HG02852 (cell line): ENCODE measurements around the gene GTF3C1.
"Not testable (repeated sequence)": the region's sequence is repeated elsewhere in the genome, so short reads cannot be mapped to it uniquely, and the experiment has no call there.

ENCODE experiments used
- ATAC-seq: cut with Tn5 transposase; IDR thresholded peaks from one replicate; pipeline ENCODE4 v1.9.1; 2021; ENCODE audit warnings: mild to moderate bottlenecking, moderate library complexity; ENCODE audit not compliant: unreplicated experiment

GTF3C1 gene

GRCh38 chr16:27468941-27469531, 80.7 kb downstream of the GTF3C1 start:
- no peak for ATAC-seq

- no peak for ATAC-seq
Observed at GRCh38 chr16:27465483-27465879, 84.2 kb downstream of the GTF3C1 start.

- ATAC-seq = no peak
Observed at GRCh38 chr16:27464626-27465482, 84.9 kb downstream of the GTF3C1 start.

- no peak for ATAC-seq
Observed at GRCh38 chr16:27463741-27464591, 85.7 kb downstream of the GTF3C1 start.

- ATAC-seq = no peak
Observed at GRCh38 chr16:27462846-27463682, 86.6 kb downstream of the GTF3C1 start.

GRCh38 chr16:27462200-27462845, 87.4 kb downstream of the GTF3C1 start:
- ATAC-seq = no peak

- no peak for ATAC-seq
Observed at GRCh38 chr16:27461483-27462171, 88.1 kb downstream of the GTF3C1 start.

- ATAC-seq = no peak
Observed at GRCh38 chr16:27460663-27461482, 88.8 kb downstream of the GTF3C1 start.

- no peak for ATAC-seq
Observed at GRCh38 chr16:27460213-27460612, 89.5 kb downstream of the GTF3C1 start.

GRCh38 chr16:27458987-27459688, 90.6 kb downstream of the GTF3C1 start:
- ATAC-seq = no peak

- ATAC-seq = no peak
Observed at GRCh38 chr16:27458258-27458657, 91.5 kb downstream of the GTF3C1 start.

GRCh38 chr16:27457605-27457900, 92.2 kb downstream of the GTF3C1 start:
- ATAC-seq = not testable (repeated sequence)

- ATAC-seq = no peak
Observed at GRCh38 chr16:27455700-27456099, 94.0 kb downstream of the GTF3C1 start.

- ATAC-seq = no peak
Observed at GRCh38 chr16:27453494-27453825, 96.3 kb downstream of the GTF3C1 start.

GRCh38 chr16:27452569-27453493, 96.9 kb downstream of the GTF3C1 start:
- ATAC-seq = no peak

GRCh38 chr16:27450196-27450549, 99.5 kb downstream of the GTF3C1 start:
- peak; percentile 20 for ATAC-seq

GRCh38 chr16:27449434-27450195, 100.1 kb downstream of the GTF3C1 start:
- peak; percentile 53 for ATAC-seq
